RWPE1 (cell line): Measurements from ENCODE around the gene CHST11.

Experiments
- CTCF ChIA-PET: fragments of 350-600 bp; sonication (Branson Sonifier 250); formaldehyde crosslinking; extraction: SDS; loops from one replicate; lab custom pipeline; 2021; lab: Yijun Ruan, JAX
- POLR2A ChIA-PET: fragments of 400-600 bp; formaldehyde crosslinking; extraction: SDS; loops from one replicate; lab custom pipeline; 2020; ENCODE audit warnings: antibody characterized with exemption; ENCODE audit not compliant: low non-redundant PET; lab: Yijun Ruan, JAX
- DNase-seq: peaks from one replicate; pipeline ENCODE4 v3.0.0; 2012; ENCODE audit warnings: low spot score
- H3K27ac ChIP-seq: fragments of 450-650 bp; 2 replicates; pipeline ENCODE4 v1.5.1; 2017
- CTCF ChIP-seq: fragments of 450-650 bp; conservative IDR thresholded peaks from 2 replicates; pipeline ENCODE4 v1.5.1; 2017; ENCODE audit warnings: low read depth, mild to moderate bottlenecking

Gene CHST11

GRCh38 chr12:104546575-104546974 is 89.8 kb downstream of the CHST11 start:
- no peak overlapping the region for H3K27ac ChIP-seq
- no peak for TF ChIP-seq CTCF
- ChIA-PET POLR2A (interaction anchor here (0.5 kb wide), 1 partner anchor 238 kb away, joined by 6 read pairs; no protein-coding TSS in a partner anchor), CTCF (interaction anchor here (0.6 to 0.9 kb wide), 6 partner anchors 48 to 650 kb away, joined by 3 to 4 read pairs (median 4); no protein-coding TSS in a partner anchor)
- peak; percentile 8 for DNase-seq

- no peak overlapping the region for H3K27ac ChIP-seq
- no peak for TF ChIP-seq CTCF
- POLR2A ChIA-PET = interaction anchor here (0.5 kb wide), 1 partner anchor 239 kb away, joined by 6 read pairs; no protein-coding TSS in a partner anchor
- CTCF ChIA-PET = no interaction called here
- DNase-seq = no peak
These were observed 90.5 kb downstream of the CHST11 start for GRCh38 chr12:104547235-104547634.

DNA sequence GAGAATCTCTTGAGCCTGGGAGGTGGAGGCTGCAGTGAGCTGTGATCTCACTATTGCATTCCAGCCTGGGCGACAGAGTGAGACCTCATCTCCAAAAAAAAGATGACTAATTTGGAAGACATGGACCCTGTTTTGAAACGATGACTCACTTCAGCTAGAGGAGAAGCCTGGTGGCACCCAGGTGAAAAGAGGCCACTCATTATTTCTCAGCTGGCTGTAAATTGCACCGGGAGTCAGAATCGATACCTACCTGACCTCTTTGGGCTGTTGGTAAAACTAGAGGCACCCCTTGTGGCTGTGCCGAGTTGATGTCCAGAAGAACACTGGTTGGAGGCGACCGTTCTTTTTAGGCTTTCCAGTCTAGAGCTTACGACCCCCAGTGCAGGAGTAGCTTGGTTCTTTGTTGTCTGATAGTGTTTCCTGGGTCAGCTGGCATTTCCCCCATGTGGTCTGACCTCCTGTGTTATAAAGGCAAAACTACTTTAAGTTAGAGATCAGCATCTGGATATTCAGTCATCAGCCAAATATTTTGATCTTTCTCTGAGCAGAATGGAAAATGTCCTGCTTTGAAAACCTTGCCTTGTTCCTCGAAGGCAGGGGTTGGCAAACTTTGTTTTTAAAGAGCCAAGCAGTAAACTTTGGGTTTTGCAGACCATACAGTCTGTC is 93.2 kb downstream of the CHST11 start:
- no peak overlapping the region for H3K27ac ChIP-seq
- no peak for TF ChIP-seq CTCF
- ChIA-PET CTCF (interaction anchor here (0.7 kb wide), 1 partner anchor 23 kb away, joined by 4 read pairs; no protein-coding TSS in a partner anchor), POLR2A (no interaction called here)
- DNase-seq = peak; percentile 16

GRCh38 chr12:104551313-104551931 is 94.7 kb downstream of the CHST11 start:
- POLR2A ChIA-PET = no interaction called here
- CTCF ChIA-PET = interaction anchor here (1.1 kb wide), 1 partner anchor 283 kb away, joined by 3 read pairs; no protein-coding TSS in a partner anchor
- no peak for TF ChIP-seq CTCF
- DNase-seq = no peak
- no peak overlapping the region for H3K27ac ChIP-seq

DNA sequence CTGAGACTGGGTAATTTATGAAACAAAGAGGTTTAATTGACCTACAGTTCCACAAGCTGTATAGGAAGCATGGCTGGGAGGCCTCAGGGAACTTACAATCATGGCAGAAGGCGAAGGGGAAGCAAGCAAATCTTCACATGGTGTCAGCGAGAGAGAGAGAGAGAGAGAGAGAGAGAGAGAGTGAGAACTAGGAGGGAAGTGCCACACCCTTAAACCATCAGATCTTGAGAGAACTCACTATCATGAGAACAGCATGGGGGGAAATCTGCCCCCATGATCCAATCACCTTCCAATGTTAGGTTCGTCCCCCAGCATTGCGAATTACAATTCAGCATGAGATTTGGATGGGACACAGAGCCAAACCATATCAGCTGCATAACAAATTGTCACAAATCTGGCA is 96.7 kb downstream of the CHST11 start:
- DNase-seq = no peak
- no peak for TF ChIP-seq CTCF
- POLR2A ChIA-PET = no interaction called here
- no peak overlapping the region for H3K27ac ChIP-seq
- CTCF ChIA-PET = no interaction called here

DNA sequence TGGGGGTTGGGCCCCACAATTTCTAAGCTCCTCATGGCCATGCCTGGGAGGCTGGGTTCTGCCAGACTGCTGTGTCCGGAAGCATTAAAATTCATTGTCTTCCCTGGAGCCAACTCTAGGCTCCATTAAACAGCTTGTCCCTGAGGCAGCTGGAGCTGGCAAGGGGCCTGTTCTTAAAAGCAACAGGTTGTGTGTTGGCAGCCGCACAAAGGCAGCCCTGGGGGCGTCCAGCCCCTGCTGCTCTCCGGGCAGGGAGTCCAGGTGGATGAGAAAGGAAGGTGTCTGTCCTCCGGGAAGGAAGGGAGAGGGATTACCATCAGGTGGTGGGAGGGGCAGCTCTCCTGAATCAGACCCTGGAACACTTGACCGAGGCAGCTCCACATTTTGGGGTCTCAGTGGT is 98.9 kb downstream of the CHST11 start:
- no peak for DNase-seq
- ChIA-PET POLR2A (no interaction called here), CTCF (interaction anchor here (0.6 kb wide), 1 partner anchor 268 kb away, joined by 4 read pairs; no protein-coding TSS in a partner anchor)
- no peak for TF ChIP-seq CTCF
- H3K27ac ChIP-seq = peak overlapping the region; percentile 38; the same call in 1 of the 2 replicates
